ENCODE results near the gene ZNF577.
"Not testable (repeated sequence)": the region's sequence is repeated elsewhere in the genome, so short reads cannot be mapped to it uniquely, and the experiment has no call there.

Gene ZNF577

DNA sequence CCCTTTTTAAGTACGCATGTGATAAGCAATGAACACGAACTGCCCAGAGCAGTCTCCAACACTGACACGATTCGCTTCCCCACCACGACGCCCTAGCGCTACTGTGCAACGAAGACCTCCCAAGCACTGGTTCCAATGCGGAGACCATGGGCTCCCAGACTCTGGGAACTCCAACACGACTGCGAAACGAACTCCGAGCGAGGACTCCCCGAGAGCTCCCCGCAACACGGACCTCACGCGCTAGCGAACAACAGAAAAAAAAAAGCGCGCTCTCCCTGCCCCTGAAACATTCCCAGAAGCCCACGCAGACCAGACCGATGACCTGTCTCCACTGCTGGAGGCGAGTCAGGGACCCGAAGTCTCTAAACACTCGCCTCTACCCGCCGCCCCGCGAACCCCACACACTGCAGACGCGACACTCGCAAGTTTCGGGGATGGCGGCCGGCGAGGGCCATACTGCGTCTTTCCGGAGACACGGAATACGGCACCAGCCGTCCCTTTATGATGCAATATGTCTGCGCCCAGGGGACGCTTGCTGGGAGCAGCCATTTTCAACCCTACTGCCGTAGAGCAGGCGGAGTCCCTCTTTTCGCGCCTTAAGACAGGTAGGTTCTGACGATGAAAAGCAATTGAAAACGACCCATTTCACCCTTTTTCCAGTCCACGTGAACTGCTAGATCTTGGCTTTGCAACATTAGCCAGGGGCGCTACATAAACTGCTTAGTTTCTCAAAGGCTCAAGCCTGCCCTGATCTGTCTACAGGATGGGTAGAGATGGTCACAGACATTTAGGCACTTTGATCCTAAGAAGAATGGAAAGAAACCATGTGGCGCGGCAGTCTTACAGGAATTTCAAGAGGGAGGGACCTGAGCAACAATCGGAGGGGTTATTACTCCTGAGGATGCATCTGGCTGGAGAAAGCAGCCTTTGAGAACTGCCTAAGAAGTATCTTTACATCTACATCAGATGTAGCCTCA lies at the start of gene ZNF577:
Gene ZNF577, minus strand, starts transcription at position 430 of the 977 bp plus-strand sequence. CDS start 7,569 bp downstream, outside the sequence.
- DNase-seq: peak; percentile 85

DNA sequence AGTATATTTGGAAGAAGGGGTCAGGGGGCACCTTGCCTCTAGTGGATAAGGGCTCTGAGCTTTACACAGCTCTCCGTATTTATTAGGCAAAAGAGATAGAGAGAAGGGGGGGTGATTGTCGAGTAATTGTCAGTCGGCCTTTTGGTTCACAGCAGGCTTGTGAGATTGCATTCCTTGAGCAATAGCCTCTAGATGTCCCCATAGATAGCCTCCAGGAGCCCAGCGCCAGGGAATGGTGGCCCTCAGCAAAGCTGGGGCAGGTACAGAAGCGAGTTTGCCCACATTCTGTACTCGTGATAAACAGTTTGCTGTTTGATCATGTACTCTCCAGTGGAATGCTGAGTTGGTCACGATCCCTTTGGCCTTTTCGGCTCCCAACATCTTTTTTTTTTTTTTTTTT lies 44.2 kb upstream of the ZNF577 start:
- DNase-seq: no peak

GRCh38 chr19:51927859-51928258 lies 40.1 kb upstream of the ZNF577 start:
- DNase-seq: no peak

DNA sequence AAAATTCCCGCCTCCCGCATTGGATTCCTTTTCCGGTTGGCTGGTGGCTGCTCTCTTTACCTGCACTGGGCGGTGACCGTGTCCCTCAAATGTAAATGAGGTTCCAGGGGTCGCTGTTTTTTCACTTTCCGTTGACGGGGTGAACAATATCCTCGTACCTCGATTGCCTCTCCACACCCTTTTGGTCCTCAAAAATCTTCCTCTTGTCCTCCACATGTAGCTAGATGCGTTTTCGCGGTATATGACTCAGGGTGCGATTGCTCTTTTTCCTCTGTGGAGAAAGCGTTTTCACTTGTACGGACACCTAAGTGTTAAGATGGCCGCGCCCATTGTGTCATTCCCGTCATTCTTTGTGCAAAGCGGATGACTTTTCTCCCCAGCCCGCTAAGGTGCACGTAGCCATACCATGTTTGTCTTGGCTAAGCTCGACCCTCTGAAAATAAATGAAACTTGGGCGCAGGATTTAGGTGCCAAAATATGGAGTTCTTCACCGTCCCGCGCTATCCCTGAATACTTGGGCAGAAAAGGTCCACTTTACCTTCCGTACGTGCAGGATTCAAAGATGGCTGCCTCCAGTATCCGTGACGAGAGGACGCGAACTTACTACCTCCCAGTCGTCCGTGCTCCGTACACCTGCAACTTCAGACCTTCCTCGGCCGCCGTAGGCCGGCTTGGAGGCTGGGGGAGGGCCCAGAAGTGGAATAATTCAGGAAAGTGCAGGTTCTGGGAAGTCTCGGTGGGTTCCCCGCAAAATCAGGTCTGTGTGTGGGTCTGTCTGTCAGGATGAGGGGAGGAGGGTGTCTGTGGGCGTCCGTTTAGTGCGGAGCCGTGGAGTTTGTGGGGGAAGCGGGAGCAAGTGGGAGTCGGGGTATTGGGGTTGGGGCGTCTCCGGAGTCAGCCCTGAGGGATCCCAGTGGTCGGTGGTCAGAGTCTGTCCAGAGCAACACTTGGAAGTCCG lies 39.3 kb upstream of the ZNF577 start, which contains the start of gene ZNF613:
Gene ZNF613, plus strand, starts transcription at position 689 of the 958 bp plus-strand sequence. CDS start 8,749 bp downstream, outside the sequence.
- peak; percentile 94 for DNase-seq

- no peak for DNase-seq
Measured at GRCh38 chr19:51926426-51926783, 38.7 kb upstream of the ZNF577 start.

DNA sequence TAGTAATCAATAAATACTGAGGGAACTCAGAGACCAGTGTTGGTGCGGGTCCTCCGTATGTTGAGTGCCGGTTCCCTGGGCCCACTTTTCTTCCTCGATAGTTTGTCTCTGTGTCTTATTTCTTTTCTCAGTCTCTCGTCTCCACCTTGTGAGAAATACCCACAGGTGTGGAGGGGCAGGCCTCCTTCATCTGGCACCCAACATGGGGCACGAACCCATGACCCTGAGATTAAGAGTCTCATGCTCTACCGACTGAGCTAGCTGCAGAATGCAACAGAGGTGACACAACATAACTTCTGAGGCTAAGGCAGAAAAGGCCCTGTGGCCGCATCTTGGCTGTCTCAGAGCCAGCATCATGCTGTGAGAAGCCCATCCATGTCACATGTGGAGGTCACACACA lies 34.2 kb upstream of the ZNF577 start:
- no peak for DNase-seq

DNA sequence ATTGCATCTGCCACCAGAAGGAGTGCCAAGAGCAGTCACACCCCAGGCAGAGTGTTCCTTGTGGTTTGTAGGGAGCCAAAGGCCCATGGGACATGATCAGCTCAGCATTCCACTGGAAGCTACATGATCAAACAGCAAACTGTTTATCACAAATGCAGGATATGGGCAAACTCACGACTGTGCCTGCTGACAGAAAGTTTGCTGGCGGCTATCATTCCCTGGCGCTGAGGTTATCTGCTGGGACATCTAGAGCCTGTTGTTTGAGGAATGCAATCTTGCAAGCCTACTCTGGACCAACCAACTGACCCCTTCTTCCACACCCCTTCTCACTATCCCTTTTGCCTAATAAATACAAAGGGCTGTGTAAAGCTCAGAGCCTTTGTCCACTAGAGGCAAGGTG lies 31.9 kb upstream of the ZNF577 start:
- DNase-seq: no peak

GRCh38 chr19:51916167-51916566 lies 28.4 kb upstream of the ZNF577 start:
- no peak for DNase-seq

- no peak for DNase-seq
Measured at GRCh38 chr19:51915324-51915867, 27.6 kb upstream of the ZNF577 start.

GRCh38 chr19:51907981-51908380 lies 20.2 kb upstream of the ZNF577 start:
- not testable (repeated sequence) for DNase-seq

GRCh38 chr19:51906108-51906507 lies 18.4 kb upstream of the ZNF577 start:
- DNase-seq: not testable (repeated sequence)

DNA sequence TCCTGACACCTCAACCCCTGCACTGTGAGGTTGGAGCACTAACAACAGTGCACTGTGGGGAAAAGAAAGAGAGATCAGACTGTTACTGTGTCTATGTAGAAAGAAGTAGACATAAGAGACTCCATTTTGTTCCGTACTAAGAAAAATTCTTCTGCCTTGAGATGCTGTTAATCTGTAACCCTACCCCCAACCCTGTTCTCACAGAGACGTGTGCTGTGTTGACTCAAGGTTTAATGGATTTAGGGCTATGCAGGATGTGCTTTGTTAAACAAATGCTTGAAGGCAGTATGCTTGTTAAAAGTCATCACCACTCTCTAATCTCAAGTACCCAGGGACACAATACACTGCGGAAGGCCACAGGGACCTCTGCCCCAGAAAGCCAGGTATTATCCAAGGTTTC lies 17.9 kb upstream of the ZNF577 start:
- DNase-seq: not testable (repeated sequence)

DNA sequence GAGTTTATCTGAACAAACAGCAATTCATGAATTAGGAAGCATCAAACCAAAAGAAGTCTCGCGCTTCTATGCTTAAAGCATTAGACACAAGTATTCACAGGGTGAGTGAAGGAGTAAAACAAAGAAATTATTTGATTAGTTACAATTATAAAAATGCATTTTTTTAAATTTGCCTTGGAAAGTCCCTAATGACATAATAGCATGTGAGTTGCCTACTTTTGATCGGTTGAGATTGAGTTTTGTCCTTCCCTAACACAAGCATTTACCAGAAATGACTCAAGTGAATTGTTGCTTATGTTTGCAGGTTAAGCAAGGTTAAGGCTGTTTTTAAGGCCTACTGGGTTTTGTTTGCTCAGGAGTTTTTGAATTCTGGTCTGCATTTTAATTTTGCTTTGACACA lies 17.5 kb upstream of the ZNF577 start:
- no peak for DNase-seq

- DNase-seq: peak; percentile 87
Measured at GRCh38 chr19:51904331-51905165, 16.8 kb upstream of the ZNF577 start, which contains the start of gene ZNF649. Gene ZNF649 (minus strand): TSS chr19:51905017. CDS start chr19:51900107, 4,910 bp downstream.

- DNase-seq: peak; percentile 45
Measured at GRCh38 chr19:51903192-51903591, 15.4 kb upstream of the ZNF577 start.

DNA sequence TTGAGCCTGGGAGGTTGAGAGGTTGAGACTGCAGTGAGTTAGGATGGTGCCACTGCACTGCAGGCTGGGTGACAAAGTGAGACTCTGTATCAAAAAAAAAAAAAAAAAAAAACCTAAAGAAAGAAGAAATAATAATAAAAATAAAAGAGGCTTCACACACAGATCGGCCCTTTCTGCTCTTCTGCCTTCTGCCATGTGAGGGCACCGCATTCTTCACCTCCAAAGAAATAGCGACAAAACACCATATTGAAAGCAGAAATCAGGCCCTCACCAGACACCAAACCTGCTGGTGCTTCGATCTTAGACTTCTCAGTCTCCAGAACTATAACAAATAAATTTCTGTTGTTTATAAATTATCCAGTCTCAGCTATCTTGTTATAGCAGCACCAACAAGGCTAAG lies 14.1 kb upstream of the ZNF577 start:
- DNase-seq: no peak

DNA sequence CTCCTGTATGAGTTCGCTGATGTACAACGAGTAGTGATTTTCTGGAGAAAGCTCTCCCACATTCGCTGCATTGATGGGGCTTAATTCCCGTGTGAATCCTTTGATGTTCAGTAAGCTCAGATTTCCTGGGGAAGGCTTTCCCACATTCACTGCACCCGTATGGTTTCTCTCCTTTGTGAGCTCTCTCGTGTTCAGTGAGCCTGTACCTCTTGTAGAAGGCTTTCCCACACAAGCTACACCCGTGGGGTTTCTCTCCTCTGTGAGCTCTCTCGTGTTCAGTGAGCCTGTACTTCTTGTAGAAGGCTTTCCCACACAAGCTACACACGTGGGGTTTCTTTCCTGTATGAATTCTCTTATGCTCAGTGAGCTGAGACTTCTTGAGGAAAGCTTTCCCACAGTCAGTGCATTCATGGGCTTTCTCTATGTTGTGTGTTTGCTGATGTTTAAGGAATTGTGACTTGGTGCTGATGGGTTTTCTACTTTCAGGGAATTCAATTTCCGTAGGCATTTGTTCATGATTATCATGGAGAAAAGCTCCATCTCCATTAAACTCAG lies 3.5 kb upstream of the ZNF577 start:
- no peak for DNase-seq

GRCh38 chr19:51889934-51890333 lies 2.2 kb upstream of the ZNF577 start:
- no peak for DNase-seq

GRCh38 chr19:51884713-51885112 lies 3.0 kb downstream of the ZNF577 start:
- DNase-seq: no peak

DNA sequence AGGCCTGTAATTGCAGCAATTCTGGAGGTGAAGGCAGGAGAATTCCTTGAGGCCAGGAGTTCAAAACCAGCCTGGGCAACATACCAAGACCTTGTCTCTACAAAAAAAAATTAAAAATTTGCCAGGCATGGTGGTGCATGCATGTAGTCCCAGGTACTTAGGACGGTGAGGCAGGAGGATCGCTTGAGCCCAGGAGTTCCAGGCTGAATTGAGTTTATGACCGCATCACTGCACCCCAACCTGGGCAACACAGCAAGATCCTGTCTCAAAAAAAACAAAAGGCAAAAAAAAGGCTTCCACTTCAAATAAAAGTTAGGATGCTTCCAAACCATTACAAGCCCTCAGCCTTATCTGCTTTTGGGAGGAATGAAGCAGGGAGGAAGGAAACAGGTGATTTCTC lies 5.2 kb downstream of the ZNF577 start:
- no peak for DNase-seq

- no peak for DNase-seq
Measured at GRCh38 chr19:51873097-51873496, 14.7 kb downstream of the ZNF577 start.
